Vagina (tissue), 2 donors: ENCODE results near the gene PEX10.

ENCODE experiments used
- CTCF ChIP-seq, 3 experiments: fragments of 450-650 bp in 2 of 3; fragments of 200-600 bp in 1 of 3; sonication (generic) in 1 of 3; IDR thresholded peaks; one replicate each; pipeline ENCODE4 v1.5.1; 2017 to 2019; ENCODE audit warnings: antibody characterized with exemption in 3 of 3, mild to moderate bottlenecking in 2 of 3, moderate library complexity in 2 of 3
- POLR2A ChIP-seq, 2 donors: fragments of 450-650 bp; IDR thresholded peaks; one replicate each; pipeline ENCODE4 v1.6.1; 2017; ENCODE audit warnings: antibody characterized with exemption in 2 of 2, mild to moderate bottlenecking in 2 of 2, moderate library complexity in 2 of 2

GRCh38 chr1:2427051-2427450 is 14.7 kb upstream of the PEX10 start:
- TF ChIP-seq POLR2A (IDR thresholded peaks at IDR 0.05) = no peak
- no peak for TF ChIP-seq CTCF (IDR thresholded peaks at IDR 0.05)
